IMR-90 (cell line): ENCODE results near the gene CST7. TPM values are rescaled to one million over a fixed set of nuclear protein-coding genes. Genes with fewer than 3 reads are reported as not detected.

Source experiments
- ATAC-seq: fragments of 200-7000 bp; cut with Tn5 transposase; 2 replicates; pipeline ENCODE4 v1.9.1; 2020; ENCODE audit warnings: low read depth, mild to moderate bottlenecking, moderate library complexity
- BruUV-seq: library from RNA; stranded (reverse); fragments of 400-500 nt; replicated peaks from 2 replicates; lab custom pipeline; 2021; lab: Mats Ljungman, UMichigan
- CTCF ChIA-PET: fragments of 300-600 bp; formaldehyde crosslinking; extraction: SDS; loops from one replicate; lab custom pipeline; 2021; ENCODE audit warnings: antibody characterized with exemption; lab: Yijun Ruan, JAX
- POLR2A ChIA-PET: fragments of 300-600 bp; sonication (Branson Sonifier 250); formaldehyde crosslinking; loops from one replicate; lab custom pipeline; 2022; ENCODE audit warnings: antibody characterized with exemption; ENCODE audit not compliant: unreplicated experiment; lab: Charles Lee
- DNase-seq: peaks from one replicate; pipeline ENCODE4 v3.0.0; 2013
- H2AFZ ChIP-seq: replicated peaks from 2 replicates; pipeline ENCODE3; 2013; ENCODE audit warnings: low read length, mild to moderate bottlenecking; ENCODE audit not compliant: poor library complexity
- H2AK5ac ChIP-seq: 2 replicates; pipeline ENCODE4 v1.6.1; 2013; ENCODE audit warnings: low read depth, low read length, inconsistent platforms
- H2AK9ac ChIP-seq: replicated peaks from 2 replicates; pipeline ENCODE3; 2013; ENCODE audit warnings: mild to moderate bottlenecking, low read depth, low read length, moderate library complexity; ENCODE audit not compliant: poor library complexity
- H2BK120ac ChIP-seq: 2 replicates; pipeline ENCODE4 v1.6.1; 2013; ENCODE audit warnings: low read depth, low read length, inconsistent platforms
- H2BK15ac ChIP-seq: 3 replicates; pipeline ENCODE4 v1.6.1; 2013; ENCODE audit warnings: low read depth, low read length, inconsistent platforms
- H2BK20ac ChIP-seq: 2 replicates; pipeline ENCODE4 v1.6.1; 2013; ENCODE audit warnings: low read depth, mild to moderate bottlenecking, inconsistent platforms, low read length, moderate library complexity
- H2BK5ac ChIP-seq: 2 replicates; pipeline ENCODE4 v1.6.1; 2013; ENCODE audit warnings: mild to moderate bottlenecking, low read depth, low read length, inconsistent platforms; ENCODE audit not compliant: poor library complexity, severe bottlenecking
- H3K14ac ChIP-seq: replicated peaks from 2 replicates; pipeline ENCODE4 v1.6.1; 2013; ENCODE audit warnings: low read depth, low read length, inconsistent platforms
- H3K18ac ChIP-seq: 2 replicates; pipeline ENCODE4 v1.6.1; 2013; ENCODE audit warnings: low read depth, low read length, control low read depth
- H3K23ac ChIP-seq: 2 replicates; pipeline ENCODE4 v1.6.1; 2013; ENCODE audit warnings: low read depth, low read length, inconsistent platforms
- H3K27ac ChIP-seq: 2 replicates; pipeline ENCODE4 v1.5.1; 2013; ENCODE audit warnings: mild to moderate bottlenecking, control low read depth, low read length; ENCODE audit not compliant: insufficient read depth
- H3K27me3 ChIP-seq: 2 replicates; pipeline ENCODE4 v1.6.1; 2013; ENCODE audit warnings: low read length; ENCODE audit not compliant: control insufficient read depth, insufficient read depth
- H3K36me3 ChIP-seq: 2 replicates; pipeline ENCODE4 v1.6.1; 2013; ENCODE audit warnings: low read length, mixed read lengths; ENCODE audit not compliant: control insufficient read depth, insufficient read depth
- H3K4ac ChIP-seq: 2 replicates; pipeline ENCODE4 v1.6.1; 2013; ENCODE audit warnings: low read depth, low read length, inconsistent platforms
- H3K4me1 ChIP-seq: 2 replicates; pipeline ENCODE4 v1.6.1; 2013; ENCODE audit warnings: low read length, mixed read lengths; ENCODE audit not compliant: control insufficient read depth, insufficient read depth
- H3K4me2 ChIP-seq: 2 replicates; pipeline ENCODE4 v1.6.1; 2013; ENCODE audit warnings: low read depth, mild to moderate bottlenecking, control low read depth, low read length, moderate library complexity
- H3K4me3 ChIP-seq: 2 replicates; pipeline ENCODE4 v1.5.1; 2013; ENCODE audit warnings: low read depth, mild to moderate bottlenecking, control low read depth, low read length, moderate library complexity; ENCODE audit not compliant: insufficient read depth
- H3K56ac ChIP-seq: 2 replicates; pipeline ENCODE4 v1.6.1; 2013; ENCODE audit warnings: low read length, inconsistent platforms; ENCODE audit not compliant: insufficient read depth; ENCODE audit errors: extremely low read depth
- H3K79me1 ChIP-seq, 2 experiments: 2 replicates each; pipeline ENCODE4 v1.6.1; 2013; ENCODE audit warnings: low read length in 2 of 2, inconsistent platforms in 1 of 2, low read depth in 1 of 2
- H3K9ac ChIP-seq: 2 replicates; pipeline ENCODE4 v1.6.1; 2013; ENCODE audit warnings: low read depth, low read length, control low read depth
- H3K9me1 ChIP-seq: 2 replicates; pipeline ENCODE4 v1.6.1; 2013; ENCODE audit warnings: low read length, inconsistent platforms; ENCODE audit not compliant: insufficient read depth
- H3K9me3 ChIP-seq: 2 replicates; pipeline ENCODE4 v1.6.1; 2013; ENCODE audit warnings: low read length; ENCODE audit not compliant: control insufficient read depth, insufficient read depth
- H4K20me1 ChIP-seq: 2 replicates; pipeline ENCODE4 v1.6.1; 2013; ENCODE audit warnings: low read length, inconsistent platforms; ENCODE audit not compliant: insufficient read depth
- H4K5ac ChIP-seq: 2 replicates; pipeline ENCODE4 v1.6.1; 2013; ENCODE audit warnings: mild to moderate bottlenecking, low read depth, low read length, control low read depth
- H4K8ac ChIP-seq, 2 experiments: 2 replicates each; pipeline ENCODE4 v1.6.1; 2013; ENCODE audit warnings: low read depth in 2 of 2, low read length in 2 of 2, control low read depth in 1 of 2, inconsistent platforms in 1 of 2
- H4K91ac ChIP-seq: 2 replicates; pipeline ENCODE4 v1.6.1; 2013; ENCODE audit warnings: low read depth, low read length, inconsistent platforms; ENCODE audit not compliant: insufficient read depth
- BHLHE40 ChIP-seq: fragments of 150-350 bp; IDR thresholded peaks from 2 replicates; pipeline ENCODE4 v1.6.1; 2016; ENCODE audit warnings: mild to moderate bottlenecking, low read depth, low read length
- CEBPB ChIP-seq: IDR thresholded peaks from 2 replicates; pipeline ENCODE4 v1.6.1; 2012; ENCODE audit warnings: low read depth, low read length, improper control_type of control experiment
- CHD1 ChIP-seq: IDR thresholded peaks from 2 replicates; pipeline ENCODE4 v1.6.1; 2012; ENCODE audit warnings: low read depth, low read length, improper control_type of control experiment
- FOS ChIP-seq: fragments of 150-350 bp; IDR thresholded peaks from 2 replicates; pipeline ENCODE4 v1.6.1; 2016; ENCODE audit warnings: low read depth, low read length
- MAFK ChIP-seq: IDR thresholded peaks from 2 replicates; pipeline ENCODE4 v1.6.1; 2012; ENCODE audit warnings: low read depth, low read length, improper control_type of control experiment
- MXI1 ChIP-seq: IDR thresholded peaks from 2 replicates; pipeline ENCODE4 v1.6.1; 2012; ENCODE audit warnings: low read depth, mild to moderate bottlenecking, low read length, moderate library complexity, borderline replicate concordance
- NFE2L2 ChIP-seq: fragments of 150-350 bp; IDR thresholded peaks from 2 replicates; pipeline ENCODE4 v1.6.1; 2016; ENCODE audit warnings: low read depth, mild to moderate bottlenecking, low read length
- POLR2A ChIP-seq: IDR thresholded peaks from 2 replicates; pipeline ENCODE4 v1.6.1; 2012; ENCODE audit warnings: mild to moderate bottlenecking, low read depth, low read length
- RAD21 ChIP-seq: IDR thresholded peaks from 2 replicates; pipeline ENCODE4 v1.6.1; 2012; ENCODE audit warnings: low read length, improper control_type of control experiment
- RFX5 ChIP-seq: IDR thresholded peaks from 2 replicates; pipeline ENCODE4 v1.8.0; 2012; ENCODE audit warnings: low read depth, mild to moderate bottlenecking, low read length, moderate library complexity
- SMC3 ChIP-seq: fragments of 150-350 bp; IDR thresholded peaks from 2 replicates; pipeline ENCODE4 v1.6.1; 2016; ENCODE audit warnings: low read depth, mild to moderate bottlenecking, antibody characterized with exemption, low read length, moderate library complexity
- USF2 ChIP-seq: fragments of 150-350 bp; IDR thresholded peaks from 2 replicates; pipeline ENCODE4 v1.6.1; 2017; ENCODE audit warnings: mild to moderate bottlenecking, antibody characterized with exemption, low read length, low read depth
- WGBS, 2 experiments: methylation state at CpG; one replicate each; pipeline versions ENCODE4 v1.1.5 to v1.1.7; 2013; ENCODE audit warnings: missing lambda C conversion rate in 2 of 2; ENCODE audit not compliant: insufficient read length in 1 of 2; ENCODE audit errors: extremely low coverage in 2 of 2; 5-methylcytosine and 5-hydroxymethylcytosine counted together
- dilution Hi-C: fragments of 300-500 bp; cut with HindIII; formaldehyde crosslinking; loops from one replicate; pipeline ENCODE4 v1.14.3; 2018; ENCODE audit warnings: low sequenced_read_pairs; ENCODE audit not compliant: unreplicated experiment
- in situ Hi-C: fragments of 300-500 bp; cut with MboI; formaldehyde crosslinking; loops from 3 replicates; pipeline ENCODE4 v1.14.3; 2019; ENCODE audit warnings: low sequenced_read_pairs, inconsistent platforms, mixed read lengths
- intact Hi-C: fragments of 100-400 bp; cut with micrococcal nuclease; formaldehyde crosslinking; loops from 2 replicates; pipeline ENCODE4 v1.10.0; 2022
- polyA plus RNA-seq, 3 experiments: library from polyadenylated mRNA; depleted of rRNA; stranded (reverse); fragments of >200 nt; gene quantifications; 2 replicates each; pipeline ENCODE4 v1.2.3, GENCODE V29; 2012; ENCODE audit warnings: low replicate concordance in 1 of 3
- total RNA-seq: library from RNA; depleted of rRNA; stranded (reverse); fragments of >200 nt; gene quantifications from 2 replicates; pipeline ENCODE4 v1.2.3, GENCODE V29; 2012
- TF ChIP-seq, protein P1 (sequence below): fragments of 150-350 bp; IDR thresholded peaks from 2 replicates; pipeline ENCODE4 v1.6.1; 2016; ENCODE audit warnings: low read depth, mild to moderate bottlenecking, low read length, moderate library complexity, borderline replicate concordance

Gene CST7
- total and polyA plus RNA-seq, 2 of the 4 experiments (the other 2 are of a cell fraction), result not detected

GRCh38 chr20:24995741-24996448 is 46.8 kb downstream of the CST7 start:
- Histone ChIP-seq H3K27me3 (peaks cover 29% of the 10 kb centered on the region), H2AFZ (no peak overlapping the region), H2BK5ac (no peak overlapping the region), H2AK9ac (no peak overlapping the region), H3K4me2 (no peak overlapping the region), H3K14ac (no peak overlapping the region), H4K91ac (no peak overlapping the region), H4K8ac (no peak overlapping the region), H4K20me1 (no peaks in the 10 kb centered on the region), H3K4me1 (peaks cover 2% of the 10 kb centered on the region; the same call in 1 of the 2 replicates), H2BK15ac (no peak overlapping the region), H3K18ac (no peak overlapping the region), H3K4me3 (no peak overlapping the region), H3K36me3 (no peaks in the 10 kb centered on the region), H3K9me1 (peaks cover 3% of the 10 kb centered on the region; the same call in 1 of the 2 replicates), H2BK120ac (no peak overlapping the region), H3K27ac (no peak overlapping the region), H2AK5ac (no peak overlapping the region), H3K23ac (no peak overlapping the region), H3K9me3 (no peaks in the 10 kb centered on the region), H3K4ac (no peak overlapping the region), H2BK20ac (no peak overlapping the region), H3K56ac (no peak overlapping the region), H3K79me1 (peaks cover 7 to 18% of the 10 kb centered on the region in 2 experiments; a peak in 2 of 4 replicates), H4K5ac (no peak overlapping the region), H3K9ac (no peak overlapping the region)
- WGBS, 2 experiments, result no CpG with 5 or more reads among the region's 9 CpGs
- dilution Hi-C loops (no loop called here), intact Hi-C loops (loop anchor here (1.0 to 2.0 kb wide), 4 partner anchors 69 to 403 kb away; partner anchors contain the start of gene PYGB), in situ Hi-C loops (loop anchor here (5.0 to 25.0 kb wide), 5 partner anchors 66 to 866 kb away; partner anchors contain the start of genes NINL and ZNF337)
- POLR2A ChIA-PET, result no interaction called here
- ATAC-seq (no peak), DNase-seq (no peak)
- CTCF ChIA-PET, result interaction anchor here (0.6 to 3.8 kb wide), 3 partner anchors 67 to 403 kb away, joined by 4 to 28 read pairs (median 5); no protein-coding TSS in a partner anchor
- no TSS peak for BruUV-seq
- no peak for TF ChIP-seq FOS
- TF ChIP-seq CEBPB, result no peak
- no peak for TF ChIP-seq NFE2L2
- TF ChIP-seq MXI1, result no peak
- no peak for TF ChIP-seq SMC3
- TF ChIP-seq RAD21, result no peak
- TF ChIP-seq CHD1, result no peak
- no peak for TF ChIP-seq BHLHE40
- TF ChIP-seq RFX5, result no peak
- no peak for TF ChIP-seq USF2
- TF ChIP-seq, protein P1, sequence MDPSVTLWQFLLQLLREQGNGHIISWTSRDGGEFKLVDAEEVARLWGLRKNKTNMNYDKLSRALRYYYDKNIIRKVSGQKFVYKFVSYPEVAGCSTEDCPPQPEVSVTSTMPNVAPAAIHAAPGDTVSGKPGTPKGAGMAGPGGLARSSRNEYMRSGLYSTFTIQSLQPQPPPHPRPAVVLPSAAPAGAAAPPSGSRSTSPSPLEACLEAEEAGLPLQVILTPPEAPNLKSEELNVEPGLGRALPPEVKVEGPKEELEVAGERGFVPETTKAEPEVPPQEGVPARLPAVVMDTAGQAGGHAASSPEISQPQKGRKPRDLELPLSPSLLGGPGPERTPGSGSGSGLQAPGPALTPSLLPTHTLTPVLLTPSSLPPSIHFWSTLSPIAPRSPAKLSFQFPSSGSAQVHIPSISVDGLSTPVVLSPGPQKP, result no peak
- TF ChIP-seq POLR2A, result no peak
- no peak for TF ChIP-seq MAFK
